HL-60 (cell line): ENCODE results near the gene SYT11.

ENCODE experiments used
- DNase-seq, 2 experiments: peaks; one replicate each; pipeline ENCODE4 v3.0.0-alpha.2; 2010 to 2020; ENCODE audit warnings: low read depth in 1 of 2, low spot score in 1 of 2
- H3K27ac ChIP-seq: fragments of 250-450 bp; sonication (Bioruptor Pico); replicated peaks from 2 replicates; pipeline ENCODE4 v1.5.1; 2020; ENCODE audit warnings: mild to moderate bottlenecking, moderate library complexity
- H3K27me3 ChIP-seq: fragments of 250-450 bp; sonication (Bioruptor Pico); 2 replicates; pipeline ENCODE4 v1.5.1; 2021; ENCODE audit warnings: mild to moderate bottlenecking, moderate library complexity; ENCODE audit not compliant: insufficient read depth, poor library complexity, severe bottlenecking
- H3K4me3 ChIP-seq: replicated peaks from 2 replicates; pipeline ENCODE4 v1.5.1; 2011; ENCODE audit warnings: mild to moderate bottlenecking, control low read depth, low read length; ENCODE audit not compliant: insufficient read depth
- CTCF ChIP-seq: IDR thresholded peaks from one replicate; pipeline ENCODE4 v1.5.1; 2011; ENCODE audit warnings: low read length, control low read depth, inconsistent platforms; ENCODE audit not compliant: insufficient read depth
- GABPA ChIP-seq: IDR thresholded peaks from 2 replicates; pipeline ENCODE4 v1.6.1; 2012; ENCODE audit warnings: low read depth
- POLR2AphosphoS5 ChIP-seq: IDR thresholded peaks from 2 replicates; pipeline ENCODE4 v1.6.1; 2012; ENCODE audit warnings: low read depth
- REST ChIP-seq: IDR thresholded peaks from 2 replicates; pipeline ENCODE4 v1.6.1; 2012; ENCODE audit warnings: low read depth; ENCODE audit not compliant: insufficient replicate concordance
- SPI1 ChIP-seq: IDR thresholded peaks from 2 replicates; pipeline ENCODE4 v1.6.1; 2012; ENCODE audit warnings: low read depth, mild to moderate bottlenecking, borderline replicate concordance

The SYT11 gene

GRCh38 chr1:155872527-155872926 lies 13.2 kb downstream of the SYT11 start:
- Histone ChIP-seq H3K27me3 (no peaks in the 10 kb centered on the region), H3K27ac (no peak overlapping the region), H3K4me3 (no peak overlapping the region)
- no peak for DNase-seq
- no peak for TF ChIP-seq REST
- TF ChIP-seq POLR2AphosphoS5: no peak
- no peak for TF ChIP-seq CTCF
- TF ChIP-seq GABPA: no peak
- no peak for TF ChIP-seq SPI1

- no peak overlapping the region for H3K4me3 ChIP-seq
- H3K27ac ChIP-seq: no peak overlapping the region
- no peaks in the 10 kb centered on the region for H3K27me3 ChIP-seq
- DNase-seq: no peak
- TF ChIP-seq CTCF (no peak), REST (no peak), GABPA (no peak), POLR2AphosphoS5 (no peak), SPI1 (no peak)
Observed at GRCh38 chr1:155873860-155874259, 14.5 kb downstream of the SYT11 start.

GRCh38 chr1:155877945-155878344 lies 18.6 kb downstream of the SYT11 start:
- H3K27ac ChIP-seq: no peak overlapping the region
- no peak for DNase-seq
- no peak for TF ChIP-seq GABPA
- no peak for TF ChIP-seq CTCF
- TF ChIP-seq POLR2AphosphoS5: no peak
- no peak for TF ChIP-seq SPI1
- TF ChIP-seq REST: no peak

More at GRCh38 chr1:155877945-155878344, 18.6 kb downstream of the SYT11 start:
- H3K4me3 ChIP-seq: no peak overlapping the region
- no peaks in the 10 kb centered on the region for H3K27me3 ChIP-seq
